C4-2B (cell line): ENCODE results near the gene SYTL1.
A peak's percentile ranks its signal among the peaks of the same experiment; 100 is the strongest.

Source experiments
- H3K27ac ChIP-seq: fragments of 450-650 bp; 2 replicates; pipeline ENCODE4 v1.5.1; 2017
- ZFX ChIP-seq: fragments of 450-650 bp; IDR thresholded peaks from 2 replicates; pipeline ENCODE4 v1.6.1; 2017
- TF ChIP-seq, protein P1 (sequence below): fragments of 450-650 bp; conservative IDR thresholded peaks from 2 replicates; pipeline ENCODE4 v1.5.1; 2017; ENCODE audit warnings: mild to moderate bottlenecking

Gene SYTL1

DNA sequence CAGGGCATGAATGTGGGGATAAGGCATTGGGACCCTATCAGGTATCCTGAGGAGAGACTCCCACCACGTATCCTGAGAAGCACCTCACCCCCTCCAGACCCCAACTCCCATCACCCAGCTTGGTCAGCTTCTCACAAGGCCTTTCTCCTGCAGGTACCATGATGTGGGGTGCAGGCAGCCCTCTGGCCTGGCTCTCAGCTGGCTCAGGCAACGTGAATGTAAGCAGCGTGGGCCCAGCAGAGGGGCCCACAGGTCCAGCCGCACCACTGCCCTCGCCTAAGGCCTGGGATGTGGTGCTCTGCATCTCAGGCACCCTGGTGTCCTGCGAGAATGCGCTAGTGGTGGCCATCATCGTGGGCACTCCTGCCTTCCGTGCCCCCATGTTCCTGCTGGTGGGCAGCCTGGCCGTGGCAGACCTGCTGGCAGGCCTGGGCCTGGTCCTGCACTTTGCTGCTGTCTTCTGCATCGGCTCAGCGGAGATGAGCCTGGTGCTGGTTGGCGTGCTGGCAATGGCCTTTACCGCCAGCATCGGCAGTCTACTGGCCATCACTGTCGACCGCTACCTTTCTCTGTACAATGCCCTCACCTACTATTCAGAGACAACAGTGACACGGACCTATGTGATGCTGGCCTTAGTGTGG is 51.9 kb downstream of the SYTL1 start:
- H3K27ac ChIP-seq: no peak overlapping the region
- TF ChIP-seq ZFX: no peak
- TF ChIP-seq, protein P1, sequence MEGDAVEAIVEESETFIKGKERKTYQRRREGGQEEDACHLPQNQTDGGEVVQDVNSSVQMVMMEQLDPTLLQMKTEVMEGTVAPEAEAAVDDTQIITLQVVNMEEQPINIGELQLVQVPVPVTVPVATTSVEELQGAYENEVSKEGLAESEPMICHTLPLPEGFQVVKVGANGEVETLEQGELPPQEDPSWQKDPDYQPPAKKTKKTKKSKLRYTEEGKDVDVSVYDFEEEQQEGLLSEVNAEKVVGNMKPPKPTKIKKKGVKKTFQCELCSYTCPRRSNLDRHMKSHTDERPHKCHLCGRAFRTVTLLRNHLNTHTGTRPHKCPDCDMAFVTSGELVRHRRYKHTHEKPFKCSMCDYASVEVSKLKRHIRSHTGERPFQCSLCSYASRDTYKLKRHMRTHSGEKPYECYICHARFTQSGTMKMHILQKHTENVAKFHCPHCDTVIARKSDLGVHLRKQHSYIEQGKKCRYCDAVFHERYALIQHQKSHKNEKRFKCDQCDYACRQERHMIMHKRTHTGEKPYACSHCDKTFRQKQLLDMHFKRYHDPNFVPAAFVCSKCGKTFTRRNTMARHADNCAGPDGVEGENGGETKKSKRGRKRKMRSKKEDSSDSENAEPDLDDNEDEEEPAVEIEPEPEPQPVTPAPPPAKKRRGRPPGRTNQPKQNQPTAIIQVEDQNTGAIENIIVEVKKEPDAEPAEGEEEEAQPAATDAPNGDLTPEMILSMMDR: no peak

DNA sequence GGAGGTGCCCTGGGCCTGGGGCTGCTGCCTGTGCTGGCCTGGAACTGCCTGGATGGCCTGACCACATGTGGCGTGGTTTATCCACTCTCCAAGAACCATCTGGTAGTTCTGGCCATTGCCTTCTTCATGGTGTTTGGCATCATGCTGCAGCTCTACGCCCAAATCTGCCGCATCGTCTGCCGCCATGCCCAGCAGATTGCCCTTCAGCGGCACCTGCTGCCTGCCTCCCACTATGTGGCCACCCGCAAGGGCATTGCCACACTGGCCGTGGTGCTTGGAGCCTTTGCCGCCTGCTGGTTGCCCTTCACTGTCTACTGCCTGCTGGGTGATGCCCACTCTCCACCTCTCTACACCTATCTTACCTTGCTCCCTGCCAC is 52.4 kb downstream of the SYTL1 start:
- no peak overlapping the region for H3K27ac ChIP-seq

DNA sequence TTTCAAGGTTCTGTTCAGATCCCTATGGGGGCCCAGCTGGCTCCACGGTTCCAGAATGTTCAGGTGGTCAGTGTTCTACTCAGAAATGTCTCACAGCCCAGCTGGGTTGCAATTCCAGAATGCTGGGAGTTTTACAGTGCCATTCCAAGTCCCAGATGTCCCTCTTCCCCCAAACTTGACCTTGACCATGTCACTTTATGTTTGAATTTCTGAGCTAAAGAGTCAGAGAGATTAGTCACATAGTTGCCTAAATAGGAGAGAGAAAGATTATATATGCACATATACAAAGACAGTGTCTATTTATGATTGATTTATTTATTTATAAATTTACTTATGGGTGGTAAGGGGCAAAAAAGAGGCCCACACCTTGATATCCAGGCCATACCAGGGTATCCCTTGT is 53.1 kb downstream of the SYTL1 start:
- TF ChIP-seq, protein P1: no peak
- no peak for TF ChIP-seq ZFX
- H3K27ac ChIP-seq: no peak overlapping the region

More for the DNA sequence above, 52.4 kb downstream of the SYTL1 start:
- TF ChIP-seq, protein P1: no peak
- TF ChIP-seq ZFX: no peak

DNA sequence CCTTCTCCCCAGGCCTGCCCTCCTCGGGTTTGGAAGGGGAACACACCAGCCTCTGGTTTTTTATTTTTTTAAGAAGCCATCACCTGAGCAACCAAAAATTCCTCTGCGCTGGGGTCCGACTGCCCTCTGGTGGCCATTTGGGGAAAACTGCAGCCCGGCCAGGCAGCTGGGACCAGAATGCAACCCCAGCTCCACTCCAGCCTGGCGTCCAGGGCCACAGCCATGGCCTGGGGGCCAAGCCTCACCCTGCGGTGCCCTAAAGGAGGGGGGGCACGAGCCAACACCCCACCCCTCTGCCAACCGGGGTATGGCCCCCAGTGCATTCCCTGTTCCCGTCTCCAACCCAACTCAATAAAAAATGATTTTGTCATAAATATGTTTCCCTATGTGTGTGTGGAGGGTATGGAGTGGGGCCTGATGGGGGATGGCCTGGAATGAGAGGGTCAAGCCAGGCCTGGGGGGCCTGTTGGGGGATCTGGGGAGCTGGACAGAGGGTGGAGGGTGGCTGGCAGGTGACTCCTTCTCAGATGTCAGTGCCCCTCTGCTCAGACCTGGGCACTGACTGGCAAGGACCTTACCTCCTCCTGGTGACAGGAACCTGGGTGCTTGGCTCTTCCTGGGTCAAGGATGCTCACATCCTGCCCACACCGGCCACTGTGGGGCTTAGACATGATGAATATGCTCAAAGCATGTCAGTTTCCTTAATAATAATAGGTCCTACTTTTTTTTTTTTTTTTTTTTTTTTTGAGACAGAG is 53.8 kb downstream of the SYTL1 start:
- no peak overlapping the region for H3K27ac ChIP-seq
- TF ChIP-seq, protein P1: peak; percentile 99
- no peak for TF ChIP-seq ZFX

DNA sequence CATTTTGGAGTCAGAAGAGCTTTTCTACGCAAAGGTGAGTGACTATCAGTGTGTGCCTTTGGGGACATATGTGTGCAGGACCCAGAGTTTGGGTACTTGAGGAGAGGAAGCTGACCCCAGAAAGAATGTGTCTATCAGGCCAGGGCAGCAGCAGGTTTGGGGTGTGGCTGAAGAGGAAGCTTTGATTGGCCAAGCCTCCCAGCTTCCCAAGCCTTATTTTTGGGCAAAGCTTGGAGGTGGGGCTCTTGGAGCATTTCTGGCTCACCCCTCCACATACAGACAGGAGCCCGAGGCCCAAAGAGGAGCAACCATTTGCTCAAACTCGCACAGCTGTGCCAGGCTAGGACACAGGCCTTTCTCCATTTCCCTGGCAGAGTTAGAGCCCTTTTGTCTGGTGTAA is 55.3 kb downstream of the SYTL1 start:
- TF ChIP-seq ZFX: no peak
- TF ChIP-seq, protein P1: no peak
- H3K27ac ChIP-seq: no peak overlapping the region

DNA sequence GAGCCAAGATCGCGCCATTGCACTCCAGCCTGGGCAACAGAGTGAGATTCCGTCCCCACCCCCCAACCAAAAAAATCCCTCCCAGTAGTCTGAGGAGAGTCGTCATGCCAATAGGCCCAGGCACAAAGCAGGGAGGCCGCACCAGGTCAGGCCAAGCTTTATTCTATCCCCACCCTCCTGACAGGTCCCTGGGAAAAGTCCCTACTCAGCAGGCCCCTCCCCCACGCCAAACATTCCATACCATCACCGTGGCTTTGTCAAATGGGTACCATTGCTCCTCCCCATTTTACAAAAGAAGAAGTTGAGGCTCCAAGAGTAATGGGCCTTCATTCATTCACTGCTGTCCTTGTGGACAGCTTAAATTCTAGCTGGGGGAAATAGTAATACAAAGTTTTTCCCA is 55.9 kb downstream of the SYTL1 start:
- TF ChIP-seq, protein P1: no peak
- no peak for TF ChIP-seq ZFX
- no peak overlapping the region for H3K27ac ChIP-seq

DNA sequence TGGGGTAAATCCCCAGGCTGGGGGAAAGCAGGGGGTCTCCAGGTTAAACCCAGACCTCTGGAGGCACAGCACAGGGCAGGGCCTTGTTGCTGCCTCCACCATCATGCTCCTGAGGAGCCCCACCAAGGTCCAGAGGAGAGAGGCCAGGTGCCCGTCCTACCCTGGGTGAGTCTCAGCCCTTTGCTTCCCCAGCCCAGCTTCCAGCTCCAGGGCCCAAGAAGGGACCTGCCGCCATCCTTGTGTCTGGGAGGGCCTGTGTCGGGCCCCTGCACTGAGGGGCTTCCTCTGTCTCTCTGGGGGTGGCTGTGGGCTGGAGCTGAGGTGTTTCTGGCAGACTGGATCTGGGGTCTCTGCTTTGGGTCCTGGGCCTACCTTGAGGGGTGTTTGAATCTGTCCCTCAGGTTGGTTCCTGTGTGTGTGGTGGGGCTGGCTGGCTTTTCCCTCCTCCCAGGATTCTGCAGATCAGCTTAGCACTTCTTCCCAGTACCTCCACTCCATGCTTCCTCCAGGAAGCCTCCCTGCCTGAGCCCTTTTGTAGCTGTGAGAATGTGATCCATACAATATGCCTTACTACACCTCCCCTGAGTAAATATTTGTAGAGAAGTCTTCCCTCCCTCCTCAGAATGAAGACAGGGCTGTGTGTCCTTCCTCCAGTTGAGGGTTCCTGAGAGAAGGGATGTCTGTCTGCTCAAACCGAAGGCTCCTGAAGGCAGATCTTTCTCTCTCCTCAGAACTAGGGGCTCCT is 56.8 kb downstream of the SYTL1 start:
- TF ChIP-seq, protein P1: no peak
- no peak for TF ChIP-seq ZFX
- H3K27ac ChIP-seq: peak overlapping the region; percentile 13
